Measurements from ENCODE around the gene COG5. TPM values are rescaled to one million over a fixed set of nuclear protein-coding genes. Genes with fewer than 3 reads are reported as not detected.
"Not testable (repeated sequence)": the region's sequence is repeated elsewhere in the genome, so short reads cannot be mapped to it uniquely, and the experiment has no call there.

Gene COG5
- total RNA-seq, 1 donor from 2014 or later = 36.3 TPM

GRCh38 chr7:107544848-107545591 lies 18.7 kb downstream of the COG5 start:
- no peak for TF ChIP-seq CTCF (IDR thresholded peaks at IDR 0.05; ENCODE audit: insufficient read depth, low read length, severe bottlenecking)
- Histone ChIP-seq H3K36me3 (ENCODE audit: control insufficient read depth, insufficient read depth, low read length) (peaks cover 5% of the 10 kb centered on the region), H3K27me3 (ENCODE audit: control insufficient read depth, insufficient read depth, low read length) (no peaks in the 10 kb centered on the region), H3K4me3 (ENCODE audit: low read depth, low read length) (no peak overlapping the region)
- DNase-seq (ENCODE audit: low read depth) (no peak), FAIRE-seq (no peak)

DNA sequence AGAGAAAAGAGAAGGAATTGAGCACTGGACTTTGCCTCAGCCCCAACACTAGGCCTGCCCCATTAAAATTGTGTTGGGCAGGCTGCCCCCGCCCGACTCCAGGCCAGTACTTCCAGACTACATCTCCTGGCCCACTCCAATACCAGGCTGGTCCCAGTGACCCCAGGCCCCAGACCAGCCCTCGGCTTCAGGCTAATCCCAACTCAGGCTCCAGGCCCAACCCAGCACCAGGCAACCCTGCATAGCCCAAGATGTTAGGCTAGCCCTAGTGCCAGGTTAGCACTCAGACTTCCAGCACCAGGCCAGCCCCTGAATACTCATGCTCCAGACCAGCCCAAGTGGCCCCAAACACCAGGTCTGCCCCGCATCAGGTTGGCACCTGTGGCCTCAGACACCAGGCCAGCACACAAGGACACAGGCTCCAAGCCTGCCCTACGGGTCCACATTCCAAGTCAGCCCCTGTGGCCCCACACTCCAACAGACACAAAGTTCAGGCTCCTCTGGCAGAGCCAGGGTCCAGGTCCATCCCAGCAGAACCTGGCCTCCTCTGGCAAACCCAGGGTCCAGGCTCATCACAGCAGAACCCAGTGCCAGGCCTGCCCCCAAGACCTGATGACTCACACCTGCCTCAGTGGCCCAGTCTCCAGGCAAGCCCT lies 20.3 kb downstream of the COG5 start:
- H3K36me3 ChIP-seq (ENCODE audit: control insufficient read depth, insufficient read depth, low read length) = peaks cover 4% of the 10 kb centered on the region
- H3K4me3 ChIP-seq (ENCODE audit: low read depth, low read length) = no peak overlapping the region
- DNase-seq (ENCODE audit: low read depth) (no peak), FAIRE-seq (no peak)
- no peaks in the 10 kb centered on the region for H3K27me3 ChIP-seq (ENCODE audit: control insufficient read depth, insufficient read depth, low read length)
- no peak for TF ChIP-seq CTCF (IDR thresholded peaks at IDR 0.05; ENCODE audit: insufficient read depth, low read length, severe bottlenecking)

GRCh38 chr7:107538001-107538400 lies 25.7 kb downstream of the COG5 start:
- Histone ChIP-seq H3K36me3 (ENCODE audit: control insufficient read depth, insufficient read depth, low read length) (no peaks in the 10 kb centered on the region), H3K27me3 (ENCODE audit: control insufficient read depth, insufficient read depth, low read length) (no peaks in the 10 kb centered on the region), H3K4me3 (ENCODE audit: low read depth, low read length) (no peak overlapping the region)
- FAIRE-seq = peak; percentile 32
- no peak for TF ChIP-seq CTCF (IDR thresholded peaks at IDR 0.05; ENCODE audit: insufficient read depth, low read length, severe bottlenecking)
- DNase-seq (ENCODE audit: low read depth) = peak; percentile 62

GRCh38 chr7:107537228-107537627 lies 26.5 kb downstream of the COG5 start:
- DNase-seq (ENCODE audit: low read depth); H3K4me3 ChIP-seq (ENCODE audit: low read depth, low read length); H3K27me3 ChIP-seq (ENCODE audit: control insufficient read depth, insufficient read depth, low read length); FAIRE-seq; H3K36me3 ChIP-seq (ENCODE audit: control insufficient read depth, insufficient read depth, low read length): not testable (repeated sequence)

DNA sequence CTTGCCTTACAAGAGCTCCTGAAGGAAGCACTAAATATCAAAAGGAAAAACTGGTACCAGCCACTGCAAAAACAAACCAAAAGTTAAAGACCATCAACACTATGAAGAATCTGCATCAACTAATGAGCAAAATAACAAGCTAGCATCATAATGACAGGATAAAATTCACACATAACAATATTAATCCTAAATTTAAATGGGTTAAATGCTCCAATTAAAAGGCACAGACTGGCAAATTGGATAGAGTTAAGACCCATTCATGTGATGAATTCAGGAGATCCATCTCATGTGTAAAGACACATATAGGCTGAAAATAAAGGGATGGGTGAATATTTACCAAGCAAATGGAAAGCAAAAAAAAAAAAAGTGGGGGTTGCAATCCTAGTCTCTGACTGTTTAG lies 29.6 kb downstream of the COG5 start:
- FAIRE-seq (no peak), DNase-seq (ENCODE audit: low read depth) (no peak)
- H3K27me3 ChIP-seq (ENCODE audit: control insufficient read depth, insufficient read depth, low read length) = no peaks in the 10 kb centered on the region
- TF ChIP-seq CTCF (IDR thresholded peaks at IDR 0.05; ENCODE audit: insufficient read depth, low read length, severe bottlenecking) = no peak
- no peak overlapping the region for H3K4me3 ChIP-seq (ENCODE audit: low read depth, low read length)
- H3K36me3 ChIP-seq (ENCODE audit: control insufficient read depth, insufficient read depth, low read length) = no peaks in the 10 kb centered on the region

DNA sequence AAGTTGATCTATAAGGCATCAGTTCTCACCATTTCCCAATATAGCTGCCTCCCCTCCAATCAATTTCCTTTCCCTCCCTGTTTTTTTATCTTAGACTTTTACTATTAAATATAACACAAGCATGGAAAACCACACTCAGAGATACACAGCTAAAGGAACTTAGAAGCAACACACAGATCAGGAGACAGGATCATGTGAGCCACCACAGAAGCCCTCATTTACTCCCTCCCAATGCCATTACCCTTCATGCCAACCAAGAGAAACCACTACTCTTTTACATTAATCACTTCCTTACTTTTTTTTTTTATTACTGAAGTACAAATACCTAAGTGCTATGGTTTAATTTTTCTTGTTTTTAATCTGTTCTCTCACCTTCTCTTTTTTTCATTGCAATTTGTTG lies 33.0 kb downstream of the COG5 start:
- H3K4me3 ChIP-seq (ENCODE audit: low read depth, low read length) = no peak overlapping the region
- TF ChIP-seq CTCF (IDR thresholded peaks at IDR 0.05; ENCODE audit: insufficient read depth, low read length, severe bottlenecking) = no peak
- no peaks in the 10 kb centered on the region for H3K27me3 ChIP-seq (ENCODE audit: control insufficient read depth, insufficient read depth, low read length)
- H3K36me3 ChIP-seq (ENCODE audit: control insufficient read depth, insufficient read depth, low read length) = no peaks in the 10 kb centered on the region
- DNase-seq (ENCODE audit: low read depth) = no peak
- FAIRE-seq = no peak

Measured in bronchial epithelial cell (primary cell).